OCI-LY7 (cell line): ENCODE measurements around the gene MTHFD1L. TPM values are rescaled to one million over a fixed set of nuclear protein-coding genes. Genes with fewer than 3 reads are reported as not detected.

Source experiments
- BruUV-seq: library from RNA; stranded (reverse); fragments of 400-500 nt; replicated peaks from 2 replicates; lab custom pipeline; 2021; lab: Mats Ljungman, UMichigan
- CTCF ChIA-PET: fragments of 300-600 bp; sonication (Branson Sonifier 250); formaldehyde crosslinking; loops from one replicate; lab custom pipeline; 2022; ENCODE audit warnings: antibody characterized with exemption; ENCODE audit not compliant: unreplicated experiment; lab: Charles Lee
- POLR2A ChIA-PET: fragments of 300-600 bp; sonication (Branson Sonifier 250); formaldehyde crosslinking; loops from one replicate; lab custom pipeline; 2022; ENCODE audit warnings: antibody characterized with exemption; lab: Charles Lee
- DNase-seq: peaks from one replicate; pipeline ENCODE4 v3.0.0-alpha.2; 2015; ENCODE audit warnings: low spot score
- H2AFZ ChIP-seq: fragments of 200-600 bp; sonication (generic), shearing (Covaris generic); 2 replicates; pipeline ENCODE4 v1.6.1; 2014; ENCODE audit warnings: mild to moderate bottlenecking, antibody characterized with exemption, low read length, moderate library complexity
- H3K27ac ChIP-seq: fragments of 200-600 bp; sonication (generic); 2 replicates; pipeline ENCODE4 v1.5.1; 2014; ENCODE audit warnings: mixed run types, low read depth, mild to moderate bottlenecking, moderate library complexity, low read length, inconsistent platforms; ENCODE audit not compliant: poor library complexity, severe bottlenecking
- H3K36me3 ChIP-seq: fragments of 200-600 bp; sonication (generic); 2 replicates; pipeline ENCODE4 v1.6.1; 2014; ENCODE audit warnings: mild to moderate bottlenecking, antibody characterized with exemption, low read length, moderate library complexity, mixed read lengths; ENCODE audit not compliant: insufficient read depth
- H3K4me1 ChIP-seq: fragments of 200-600 bp; sonication (generic); 2 replicates; pipeline ENCODE4 v1.5.1; 2014; ENCODE audit warnings: mild to moderate bottlenecking, low read length; ENCODE audit not compliant: insufficient read depth, poor library complexity, severe bottlenecking
- H3K4me2 ChIP-seq: fragments of 200-600 bp; sonication (generic); 2 replicates; pipeline ENCODE4 v1.6.1; 2014; ENCODE audit warnings: mild to moderate bottlenecking, low read length
- H3K4me3 ChIP-seq: fragments of 200-600 bp; sonication (generic); 2 replicates; pipeline ENCODE4 v1.5.1; 2014; ENCODE audit warnings: mild to moderate bottlenecking, low read depth, low read length; ENCODE audit not compliant: poor library complexity, severe bottlenecking
- H3K79me2 ChIP-seq: fragments of 200-600 bp; sonication (generic); 2 replicates; pipeline ENCODE4 v1.6.1; 2016; ENCODE audit warnings: low read depth, mild to moderate bottlenecking, low read length, moderate library complexity, mixed read lengths; ENCODE audit not compliant: insufficient read depth
- H3K9me2 ChIP-seq: fragments of 200-600 bp; sonication (generic); 2 replicates; pipeline ENCODE4 v1.6.1; 2016; ENCODE audit warnings: mild to moderate bottlenecking, low read length, mixed read lengths; ENCODE audit not compliant: insufficient read depth
- H3K9me3 ChIP-seq: fragments of 200-600 bp; sonication (generic); 2 replicates; pipeline ENCODE4 v1.6.1; 2014; ENCODE audit warnings: mild to moderate bottlenecking, mixed run types, low read length, mixed read lengths
- H4K20me1 ChIP-seq: fragments of 200-600 bp; sonication (generic); 2 replicates; pipeline ENCODE4 v1.6.1; 2014; ENCODE audit warnings: mild to moderate bottlenecking, antibody characterized with exemption, low read length, moderate library complexity, mixed read lengths; ENCODE audit not compliant: insufficient read depth
- CTCF ChIP-seq: fragments of 200-600 bp; sonication (generic); conservative IDR thresholded peaks from 2 replicates; pipeline ENCODE4 v1.5.1; 2014; ENCODE audit warnings: mild to moderate bottlenecking, antibody characterized with exemption, low read length, moderate library complexity, mixed read lengths
- EZH2phosphoT487 ChIP-seq: fragments of 200-600 bp; sonication (generic); IDR thresholded peaks from 2 replicates; pipeline ENCODE4 v1.6.1; 2018; ENCODE audit warnings: low read depth, borderline replicate concordance, mild to moderate bottlenecking, mixed run types, antibody characterized with exemption, low read length, moderate library complexity, mixed read lengths
- intact Hi-C: fragments of 100-400 bp; cut with micrococcal nuclease; formaldehyde crosslinking; loops from one replicate; pipeline ENCODE4 v1.10.0; 2022; ENCODE audit not compliant: unreplicated experiment
- total RNA-seq, 2 experiments: library from RNA; depleted of rRNA in 1 of 2; stranded (reverse); fragments of >200 nt in 1 of 2; shearing (Covaris generic) in 1 of 2; gene quantifications; 2 replicates each; pipeline ENCODE4 v1.2.3, GENCODE V29; 2014 to 2022

Gene MTHFD1L
- total RNA-seq, 2 experiments from 2014 or later: 68.4 to 144 TPM

- Histone ChIP-seq H3K9me2 (no peaks in the 10 kb centered on the region), H2AFZ (no peak overlapping the region), H3K9me3 (no peaks in the 10 kb centered on the region), H3K4me2 (no peak overlapping the region), H3K4me3 (no peak overlapping the region), H3K79me2 (no peaks in the 10 kb centered on the region), H3K4me1 (no peaks in the 10 kb centered on the region), H4K20me1 (no peaks in the 10 kb centered on the region), H3K27ac (no peak overlapping the region), H3K36me3 (peaks cover 66% of the 10 kb centered on the region)
- no TSS peak for BruUV-seq
- DNase-seq: no peak
- ChIA-PET CTCF (no interaction called here), POLR2A (interaction anchor here (0.9 kb wide), 1 partner anchor 9 kb away, joined by 4 read pairs; no protein-coding TSS in a partner anchor)
- no peak for TF ChIP-seq EZH2phosphoT487
- no peak for TF ChIP-seq CTCF
- intact Hi-C loops: no loop called here
Measured at GRCh38 chr6:151059612-151060095, 194.2 kb downstream of the MTHFD1L start.

GRCh38 chr6:151060096-151060765, 194.7 kb downstream of the MTHFD1L start:
- no peak overlapping the region for H2AFZ ChIP-seq
- TF ChIP-seq CTCF (no peak), EZH2phosphoT487 (no peak)
- no peaks in the 10 kb centered on the region for H3K79me2 ChIP-seq
- no peaks in the 10 kb centered on the region for H4K20me1 ChIP-seq
- H3K9me3 ChIP-seq: no peaks in the 10 kb centered on the region
- peaks cover 67% of the 10 kb centered on the region for H3K36me3 ChIP-seq
- POLR2A ChIA-PET: no interaction called here
- H3K27ac ChIP-seq: no peak overlapping the region
- no peak for DNase-seq
- H3K9me2 ChIP-seq: no peaks in the 10 kb centered on the region
- CTCF ChIA-PET: no interaction called here
- no peak overlapping the region for H3K4me2 ChIP-seq
- intact Hi-C loops: no loop called here
- no peaks in the 10 kb centered on the region for H3K4me1 ChIP-seq
- H3K4me3 ChIP-seq: no peak overlapping the region
- BruUV-seq: no TSS peak

- intact Hi-C loops: no loop called here
- no peak for DNase-seq
- Histone ChIP-seq H3K9me2 (no peaks in the 10 kb centered on the region), H2AFZ (no peak overlapping the region), H4K20me1 (no peaks in the 10 kb centered on the region), H3K4me3 (no peak overlapping the region), H3K4me2 (no peak overlapping the region), H3K27ac (no peak overlapping the region), H3K9me3 (no peaks in the 10 kb centered on the region), H3K4me1 (no peaks in the 10 kb centered on the region), H3K79me2 (no peaks in the 10 kb centered on the region), H3K36me3 (peaks cover 70% of the 10 kb centered on the region)
- no peak for TF ChIP-seq EZH2phosphoT487
- no peak for TF ChIP-seq CTCF
- ChIA-PET CTCF (no interaction called here), POLR2A (no interaction called here)
- no TSS peak for BruUV-seq
Measured at GRCh38 chr6:151060766-151061531, 195.4 kb downstream of the MTHFD1L start.
